SK-N-SH treated with all-trans-retinoic acid at 6 μM for 48 hours (cell line): ENCODE data around the gene ARRDC3.
"Not testable (repeated sequence)": the region's sequence is repeated elsewhere in the genome, so short reads cannot be mapped to it uniquely, and the experiment has no call there.

ENCODE experiments used
- ATAC-seq: fragments of 200-7000 bp; cut with Tn5 transposase; 3 replicates; pipeline ENCODE4 v1.9.1; 2020; ENCODE audit warnings: mild to moderate bottlenecking, moderate library complexity
- ARNTL ChIP-seq: fragments of 450-650 bp; formaldehyde crosslinking; IDR thresholded peaks from 2 replicates; pipeline ENCODE4 v1.5.0; 2020; ENCODE audit warnings: low read depth, mild to moderate bottlenecking, moderate library complexity, borderline replicate concordance
- BACH2 ChIP-seq: fragments of 250-450 bp; sonication (Bioruptor Pico); IDR thresholded peaks from 2 replicates; pipeline ENCODE4 v1.9.0; 2021; ENCODE audit warnings: mild to moderate bottlenecking, borderline replicate concordance
- CSDC2 ChIP-seq: fragments of 250-450 bp; sonication (Bioruptor Pico); IDR thresholded peaks from 2 replicates; pipeline ENCODE4 v1.5.0; 2020; ENCODE audit warnings: mild to moderate bottlenecking, moderate library complexity
- CSRNP3 ChIP-seq: fragments of 250-450 bp; sonication (Bioruptor Pico); IDR thresholded peaks from 2 replicates; pipeline ENCODE4 v1.5.1; 2021; ENCODE audit warnings: mild to moderate bottlenecking, moderate library complexity
- ESRRG ChIP-seq: fragments of 250-450 bp; sonication (Bioruptor Pico); IDR thresholded peaks from 2 replicates; pipeline ENCODE4 v1.6.1; 2021; ENCODE audit warnings: mild to moderate bottlenecking
- GLIS3 ChIP-seq: fragments of 250-450 bp; sonication (Bioruptor Pico); IDR thresholded peaks from 2 replicates; pipeline ENCODE4 v1.5.0; 2020; ENCODE audit warnings: mild to moderate bottlenecking, moderate library complexity
- ISL1 ChIP-seq: fragments of 250-450 bp; sonication (Bioruptor Pico); IDR thresholded peaks from 2 replicates; pipeline ENCODE4 v2.1.2; 2022; ENCODE audit warnings: mild to moderate bottlenecking, moderate library complexity
- OSR1 ChIP-seq: fragments of 250-450 bp; sonication (Bioruptor Pico); IDR thresholded peaks from 2 replicates; pipeline ENCODE4 v1.8.0; 2022; ENCODE audit warnings: moderate library complexity, mild to moderate bottlenecking, inconsistent platforms
- POU6F1 ChIP-seq: fragments of 250-450 bp; sonication (Bioruptor Pico); IDR thresholded peaks from 2 replicates; pipeline ENCODE4 v1.8.0; 2021; ENCODE audit warnings: low read depth, mild to moderate bottlenecking, moderate library complexity, borderline replicate concordance
- PPARA ChIP-seq: fragments of 250-450 bp; sonication (Bioruptor Pico); IDR thresholded peaks from 2 replicates; pipeline ENCODE4 v1.5.0; 2020; ENCODE audit warnings: mild to moderate bottlenecking, borderline replicate concordance
- RARB ChIP-seq: fragments of 250-450 bp; sonication (Bioruptor Pico); IDR thresholded peaks from 2 replicates; pipeline ENCODE4 v1.8.0; 2021; ENCODE audit warnings: mild to moderate bottlenecking, moderate library complexity
- SNAI2 ChIP-seq: fragments of 250-450 bp; sonication (Bioruptor Pico); IDR thresholded peaks from 2 replicates; pipeline ENCODE4 v1.5.0; 2020; ENCODE audit warnings: mild to moderate bottlenecking, moderate library complexity
- TCF4 ChIP-seq: fragments of 250-450 bp; sonication (Bioruptor Pico); IDR thresholded peaks from 2 replicates; pipeline ENCODE4 v1.8.0; 2021; ENCODE audit warnings: mild to moderate bottlenecking, moderate library complexity, borderline replicate concordance
- TOX ChIP-seq: fragments of 250-450 bp; sonication (Bioruptor Pico); IDR thresholded peaks from 2 replicates; pipeline ENCODE4 v1.8.0; 2021; ENCODE audit warnings: mild to moderate bottlenecking, moderate library complexity, borderline replicate concordance
- ZC3H10 ChIP-seq: fragments of 250-450 bp; sonication (Bioruptor Pico); IDR thresholded peaks from 2 replicates; pipeline ENCODE4 v1.5.1; 2021; ENCODE audit warnings: mild to moderate bottlenecking, moderate library complexity
- ZFP30 ChIP-seq: fragments of 450-650 bp; formaldehyde crosslinking; IDR thresholded peaks from 2 replicates; pipeline ENCODE4 v1.5.0; 2022; ENCODE audit warnings: mild to moderate bottlenecking, moderate library complexity
- ZNF565 ChIP-seq: fragments of 450-650 bp; formaldehyde crosslinking; conservative IDR thresholded peaks from 2 replicates; pipeline ENCODE4 v1.5.0; 2020; ENCODE audit warnings: low read depth, mild to moderate bottlenecking, moderate library complexity
- ZNF70 ChIP-seq: fragments of 450-650 bp; formaldehyde crosslinking; IDR thresholded peaks from 2 replicates; pipeline ENCODE4 v1.5.0; 2020; ENCODE audit warnings: mild to moderate bottlenecking, moderate library complexity
- TF ChIP-seq, protein P1 (sequence below): fragments of 250-450 bp; sonication (Bioruptor Pico); IDR thresholded peaks from 2 replicates; pipeline ENCODE4 v1.5.1; 2020; ENCODE audit warnings: low read depth, mild to moderate bottlenecking, moderate library complexity
- TF ChIP-seq, protein P2 (sequence below): fragments of 250-450 bp; sonication (Bioruptor Pico); IDR thresholded peaks from 2 replicates; pipeline ENCODE4 v1.5.0; 2020; ENCODE audit warnings: mild to moderate bottlenecking, moderate library complexity
- TF ChIP-seq, protein P3 (sequence below): fragments of 250-450 bp; sonication (Bioruptor Pico); IDR thresholded peaks from 2 replicates; pipeline ENCODE4 v1.8.0; 2020; ENCODE audit warnings: mild to moderate bottlenecking, moderate library complexity, borderline replicate concordance

ARRDC3 gene

DNA sequence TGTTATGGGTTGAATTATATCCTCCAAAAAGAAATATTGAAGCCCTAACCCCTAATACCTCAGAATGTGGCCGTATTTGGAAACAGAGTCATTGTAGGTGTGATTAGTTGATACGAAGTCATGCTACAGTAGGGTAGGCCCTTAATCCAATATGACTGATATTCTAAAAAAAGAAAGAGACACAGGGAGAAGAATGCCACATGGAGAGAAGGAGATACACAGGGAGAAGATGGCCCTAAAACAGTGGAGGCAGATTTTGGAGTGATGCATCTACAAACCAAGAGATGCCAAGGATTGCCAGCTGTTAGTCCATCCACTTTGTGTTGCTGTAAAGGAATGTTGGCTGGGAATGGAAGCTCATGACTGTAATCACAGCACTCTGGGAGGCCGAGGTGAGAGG is 21.3 kb downstream of the ARRDC3 start:
- no peak for ATAC-seq
- TF ChIP-seq POU6F1 (CRISPR knock-in tag) (no peak), PPARA (CRISPR knock-in tag) (no peak), RARB (no peak), BACH2 (CRISPR knock-in tag) (no peak), ZC3H10 (CRISPR knock-in tag) (no peak), ZNF565 (no peak), TCF4 (no peak), ISL1 (CRISPR knock-in tag) (no peak), ZNF70 (no peak), ARNTL (no peak), ZFP30 (CRISPR knock-in tag) (no peak)
- TF ChIP-seq, protein P1, sequence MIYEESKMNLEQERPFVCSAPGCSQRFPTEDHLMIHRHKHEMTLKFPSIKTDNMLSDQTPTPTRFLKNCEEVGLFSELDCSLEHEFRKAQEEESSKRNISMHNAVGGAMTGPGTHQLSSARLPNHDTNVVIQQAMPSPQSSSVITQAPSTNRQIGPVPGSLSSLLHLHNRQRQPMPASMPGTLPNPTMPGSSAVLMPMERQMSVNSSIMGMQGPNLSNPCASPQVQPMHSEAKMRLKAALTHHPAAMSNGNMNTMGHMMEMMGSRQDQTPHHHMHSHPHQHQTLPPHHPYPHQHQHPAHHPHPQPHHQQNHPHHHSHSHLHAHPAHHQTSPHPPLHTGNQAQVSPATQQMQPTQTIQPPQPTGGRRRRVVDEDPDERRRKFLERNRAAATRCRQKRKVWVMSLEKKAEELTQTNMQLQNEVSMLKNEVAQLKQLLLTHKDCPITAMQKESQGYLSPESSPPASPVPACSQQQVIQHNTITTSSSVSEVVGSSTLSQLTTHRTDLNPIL (CRISPR knock-in tag) = no peak

- ATAC-seq = no peak
- TF ChIP-seq TCF4 = no peak
- TF ChIP-seq, all 23 proteins: peak for 0
Observed at GRCh38 chr5:91361055-91361701, 21.9 kb downstream of the ARRDC3 start.

GRCh38 chr5:91359962-91360609 is 23.0 kb downstream of the ARRDC3 start:
- TF ChIP-seq RARB = no peak
- no peak for TF ChIP-seq ZC3H10 (CRISPR knock-in tag)
- no peak for TF ChIP-seq ISL1 (CRISPR knock-in tag)
- no peak for TF ChIP-seq ESRRG (CRISPR knock-in tag)
- TF ChIP-seq, all 23 proteins: peak for 0
- no peak for ATAC-seq

DNA sequence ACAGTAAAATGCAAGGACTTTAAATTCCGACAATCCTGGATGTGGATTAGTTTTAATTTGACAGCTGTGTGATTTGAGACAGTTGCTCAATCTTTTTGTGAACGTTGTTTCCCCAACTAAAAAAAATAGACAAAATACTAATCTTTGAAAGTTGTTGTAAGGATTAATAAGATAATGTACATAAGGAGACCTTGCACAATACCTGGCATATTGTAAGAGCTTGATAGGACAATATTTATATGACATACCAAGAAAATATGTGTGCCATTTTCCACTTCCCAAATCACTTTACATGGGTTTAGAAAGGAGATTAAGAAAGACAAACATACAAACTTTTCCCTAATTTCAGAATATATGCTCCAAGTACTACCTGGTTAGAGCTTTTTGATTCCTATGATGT is 25.3 kb downstream of the ARRDC3 start:
- ATAC-seq = no peak
- TF ChIP-seq GLIS3 (CRISPR knock-in tag) = no peak

DNA sequence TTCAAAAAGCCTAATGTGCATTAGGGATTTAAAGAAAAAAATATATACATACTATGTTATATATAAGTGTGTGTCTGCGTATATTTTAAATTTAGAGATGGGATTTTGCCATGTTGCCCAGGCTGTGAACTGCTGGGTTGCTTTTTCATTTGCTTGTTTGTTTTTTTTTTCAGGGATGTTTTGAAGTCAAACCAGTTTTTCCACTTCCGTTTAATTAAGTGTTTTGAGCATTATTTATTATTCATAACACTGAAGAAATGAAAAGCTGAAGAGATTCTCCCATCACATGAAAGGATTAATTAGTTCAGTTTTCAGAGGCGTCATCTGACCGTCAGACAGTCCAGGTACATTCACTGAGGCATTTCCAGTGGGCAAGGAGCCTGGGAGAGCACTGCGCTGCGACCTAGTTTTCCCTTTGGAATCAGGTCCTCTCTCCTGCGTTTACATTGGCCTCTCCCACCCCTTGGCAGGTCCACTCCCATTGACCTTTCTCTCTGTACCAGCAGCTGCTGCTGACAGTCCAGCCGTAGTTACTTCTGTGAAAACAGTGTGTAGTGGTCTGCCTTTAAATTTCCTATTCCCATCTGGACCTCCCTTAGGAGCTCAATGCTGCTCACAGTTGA is 26.0 kb downstream of the ARRDC3 start:
- ATAC-seq = no peak
- no peak for TF ChIP-seq TOX (CRISPR knock-in tag)
- no peak for TF ChIP-seq PPARA (CRISPR knock-in tag)
- no peak for TF ChIP-seq ESRRG (CRISPR knock-in tag)
- no peak for TF ChIP-seq RARB
- TF ChIP-seq TCF4 = no peak
- TF ChIP-seq, protein P2, sequence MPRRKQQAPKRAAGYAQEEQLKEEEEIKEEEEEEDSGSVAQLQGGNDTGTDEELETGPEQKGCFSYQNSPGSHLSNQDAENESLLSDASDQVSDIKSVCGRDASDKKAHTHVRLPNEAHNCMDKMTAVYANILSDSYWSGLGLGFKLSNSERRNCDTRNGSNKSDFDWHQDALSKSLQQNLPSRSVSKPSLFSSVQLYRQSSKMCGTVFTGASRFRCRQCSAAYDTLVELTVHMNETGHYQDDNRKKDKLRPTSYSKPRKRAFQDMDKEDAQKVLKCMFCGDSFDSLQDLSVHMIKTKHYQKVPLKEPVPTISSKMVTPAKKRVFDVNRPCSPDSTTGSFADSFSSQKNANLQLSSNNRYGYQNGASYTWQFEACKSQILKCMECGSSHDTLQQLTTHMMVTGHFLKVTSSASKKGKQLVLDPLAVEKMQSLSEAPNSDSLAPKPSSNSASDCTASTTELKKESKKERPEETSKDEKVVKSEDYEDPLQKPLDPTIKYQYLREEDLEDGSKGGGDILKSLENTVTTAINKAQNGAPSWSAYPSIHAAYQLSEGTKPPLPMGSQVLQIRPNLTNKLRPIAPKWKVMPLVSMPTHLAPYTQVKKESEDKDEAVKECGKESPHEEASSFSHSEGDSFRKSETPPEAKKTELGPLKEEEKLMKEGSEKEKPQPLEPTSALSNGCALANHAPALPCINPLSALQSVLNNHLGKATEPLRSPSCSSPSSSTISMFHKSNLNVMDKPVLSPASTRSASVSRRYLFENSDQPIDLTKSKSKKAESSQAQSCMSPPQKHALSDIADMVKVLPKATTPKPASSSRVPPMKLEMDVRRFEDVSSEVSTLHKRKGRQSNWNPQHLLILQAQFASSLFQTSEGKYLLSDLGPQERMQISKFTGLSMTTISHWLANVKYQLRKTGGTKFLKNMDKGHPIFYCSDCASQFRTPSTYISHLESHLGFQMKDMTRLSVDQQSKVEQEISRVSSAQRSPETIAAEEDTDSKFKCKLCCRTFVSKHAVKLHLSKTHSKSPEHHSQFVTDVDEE (CRISPR knock-in tag) = no peak
- TF ChIP-seq OSR1 (CRISPR knock-in tag) = no peak
- TF ChIP-seq ZNF565 = no peak
- TF ChIP-seq ZFP30 (CRISPR knock-in tag) = no peak
- TF ChIP-seq ZNF70 = no peak
- TF ChIP-seq CSDC2 = no peak
- no peak for TF ChIP-seq CSRNP3 (CRISPR knock-in tag)
- TF ChIP-seq GLIS3 (CRISPR knock-in tag) = no peak
- no peak for TF ChIP-seq ZC3H10 (CRISPR knock-in tag)
- TF ChIP-seq, protein P3, sequence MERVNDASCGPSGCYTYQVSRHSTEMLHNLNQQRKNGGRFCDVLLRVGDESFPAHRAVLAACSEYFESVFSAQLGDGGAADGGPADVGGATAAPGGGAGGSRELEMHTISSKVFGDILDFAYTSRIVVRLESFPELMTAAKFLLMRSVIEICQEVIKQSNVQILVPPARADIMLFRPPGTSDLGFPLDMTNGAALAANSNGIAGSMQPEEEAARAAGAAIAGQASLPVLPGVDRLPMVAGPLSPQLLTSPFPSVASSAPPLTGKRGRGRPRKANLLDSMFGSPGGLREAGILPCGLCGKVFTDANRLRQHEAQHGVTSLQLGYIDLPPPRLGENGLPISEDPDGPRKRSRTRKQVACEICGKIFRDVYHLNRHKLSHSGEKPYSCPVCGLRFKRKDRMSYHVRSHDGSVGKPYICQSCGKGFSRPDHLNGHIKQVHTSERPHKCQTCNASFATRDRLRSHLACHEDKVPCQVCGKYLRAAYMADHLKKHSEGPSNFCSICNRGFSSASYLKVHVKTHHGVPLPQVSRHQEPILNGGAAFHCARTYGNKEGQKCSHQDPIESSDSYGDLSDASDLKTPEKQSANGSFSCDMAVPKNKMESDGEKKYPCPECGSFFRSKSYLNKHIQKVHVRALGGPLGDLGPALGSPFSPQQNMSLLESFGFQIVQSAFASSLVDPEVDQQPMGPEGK (CRISPR knock-in tag) = no peak
- no peak for TF ChIP-seq SNAI2 (CRISPR knock-in tag)

DNA sequence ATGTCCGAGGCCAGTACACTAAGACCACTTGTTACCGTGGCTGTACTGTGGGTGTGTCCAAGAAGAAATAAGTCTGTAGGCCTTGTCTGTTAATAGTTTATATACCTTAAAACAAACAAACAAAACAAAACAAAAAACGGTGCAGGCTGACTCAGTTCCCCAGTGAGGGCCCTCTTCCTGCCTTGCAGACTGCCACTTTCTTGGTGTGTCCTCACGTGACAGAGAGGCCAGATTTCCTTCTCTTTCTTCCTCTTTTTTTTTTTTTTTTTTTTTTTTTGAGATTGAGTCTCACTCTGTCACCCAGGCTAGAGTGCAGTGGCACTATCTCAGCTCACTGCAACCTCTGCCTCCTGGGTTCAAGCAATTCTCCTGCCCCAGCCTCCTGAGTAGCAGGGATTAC is 28.2 kb downstream of the ARRDC3 start:
- not testable (repeated sequence) for ATAC-seq
